PFSK-1 (cell line): ENCODE measurements around the gene SLC12A6.

ENCODE experiments used
- POLR2AphosphoS5 ChIP-seq: IDR thresholded peaks from 2 replicates; pipeline ENCODE4 v1.6.1; 2012; ENCODE audit warnings: low read depth, mild to moderate bottlenecking, control low read depth, low read length, moderate library complexity
- TF ChIP-seq, protein P1 (sequence below), 2 experiments: IDR thresholded peaks; 2 replicates each; pipeline versions ENCODE4 v1.6.1 to v1.8.0; 2011 to 2012; ENCODE audit warnings: low read depth in 2 of 2, low read length in 2 of 2, control low read depth in 1 of 2, inconsistent platforms in 1 of 2, mild to moderate bottlenecking in 1 of 2, moderate library complexity in 1 of 2; ENCODE audit not compliant: insufficient read depth in 1 of 2

- no peak for TF ChIP-seq POLR2AphosphoS5
- TF ChIP-seq, protein P1, sequence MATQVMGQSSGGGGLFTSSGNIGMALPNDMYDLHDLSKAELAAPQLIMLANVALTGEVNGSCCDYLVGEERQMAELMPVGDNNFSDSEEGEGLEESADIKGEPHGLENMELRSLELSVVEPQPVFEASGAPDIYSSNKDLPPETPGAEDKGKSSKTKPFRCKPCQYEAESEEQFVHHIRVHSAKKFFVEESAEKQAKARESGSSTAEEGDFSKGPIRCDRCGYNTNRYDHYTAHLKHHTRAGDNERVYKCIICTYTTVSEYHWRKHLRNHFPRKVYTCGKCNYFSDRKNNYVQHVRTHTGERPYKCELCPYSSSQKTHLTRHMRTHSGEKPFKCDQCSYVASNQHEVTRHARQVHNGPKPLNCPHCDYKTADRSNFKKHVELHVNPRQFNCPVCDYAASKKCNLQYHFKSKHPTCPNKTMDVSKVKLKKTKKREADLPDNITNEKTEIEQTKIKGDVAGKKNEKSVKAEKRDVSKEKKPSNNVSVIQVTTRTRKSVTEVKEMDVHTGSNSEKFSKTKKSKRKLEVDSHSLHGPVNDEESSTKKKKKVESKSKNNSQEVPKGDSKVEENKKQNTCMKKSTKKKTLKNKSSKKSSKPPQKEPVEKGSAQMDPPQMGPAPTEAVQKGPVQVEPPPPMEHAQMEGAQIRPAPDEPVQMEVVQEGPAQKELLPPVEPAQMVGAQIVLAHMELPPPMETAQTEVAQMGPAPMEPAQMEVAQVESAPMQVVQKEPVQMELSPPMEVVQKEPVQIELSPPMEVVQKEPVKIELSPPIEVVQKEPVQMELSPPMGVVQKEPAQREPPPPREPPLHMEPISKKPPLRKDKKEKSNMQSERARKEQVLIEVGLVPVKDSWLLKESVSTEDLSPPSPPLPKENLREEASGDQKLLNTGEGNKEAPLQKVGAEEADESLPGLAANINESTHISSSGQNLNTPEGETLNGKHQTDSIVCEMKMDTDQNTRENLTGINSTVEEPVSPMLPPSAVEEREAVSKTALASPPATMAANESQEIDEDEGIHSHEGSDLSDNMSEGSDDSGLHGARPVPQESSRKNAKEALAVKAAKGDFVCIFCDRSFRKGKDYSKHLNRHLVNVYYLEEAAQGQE (IDR thresholded peaks at IDR 0.05; ENCODE audit: insufficient read depth in 1 of 2, low read depth in 2 of 2, low read length in 2 of 2) = no peak
Observed at GRCh38 chr15:34252545-34252944, 85.0 kb downstream of the SLC12A6 start.
